Cardiac fibroblast (primary cell): ENCODE data around the gene POM121L12.

Source experiments
- DNase-seq, 2 donors: peaks; one replicate each; pipeline versions ENCODE4 v3.0.0 to v3.0.0-alpha.2; 2010; ENCODE audit warnings: low read depth in 2 of 2
- H3K4me3 ChIP-seq, 2 donors: replicated peaks in 1 of 2; 1 replicate in 1 of 2; 2 replicates in 1 of 2; pipeline ENCODE4 v1.5.1; 2011; ENCODE audit warnings: low read depth in 2 of 2, low read length in 2 of 2, mild to moderate bottlenecking in 2 of 2, moderate library complexity in 1 of 2
- CTCF ChIP-seq: IDR thresholded peaks from one replicate; pipeline ENCODE4 v1.5.1; 2011; ENCODE audit warnings: low read depth, mild to moderate bottlenecking, low read length, inconsistent platforms

Gene POM121L12

DNA sequence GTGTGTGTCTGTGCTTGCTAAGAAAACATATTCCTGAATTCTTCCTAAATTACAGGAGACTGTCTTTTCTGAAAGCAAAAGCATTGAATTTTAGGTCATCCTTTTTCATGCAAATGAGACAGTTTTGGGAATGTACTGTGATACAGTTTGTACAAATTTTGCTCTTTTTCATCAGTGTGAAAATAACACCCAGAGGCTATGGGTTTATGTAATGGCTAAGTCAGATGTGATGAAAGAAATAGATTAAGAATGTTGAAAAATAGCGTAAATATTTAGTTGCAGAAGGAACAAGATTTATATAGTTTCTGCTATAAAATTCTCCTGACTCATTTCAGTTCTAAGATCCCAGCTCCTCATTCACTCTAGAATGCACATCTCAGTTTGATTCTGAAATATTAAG lies 24.6 kb downstream of the POM121L12 start:
- TF ChIP-seq CTCF, result no peak
- DNase-seq, result no peak
- no peak overlapping the region for H3K4me3 ChIP-seq

- TF ChIP-seq CTCF, result no peak
- H3K4me3 ChIP-seq, result no peak overlapping the region
- no peak for DNase-seq
Observed at GRCh38 chr7:53062796-53063195, 27.4 kb downstream of the POM121L12 start.

DNA sequence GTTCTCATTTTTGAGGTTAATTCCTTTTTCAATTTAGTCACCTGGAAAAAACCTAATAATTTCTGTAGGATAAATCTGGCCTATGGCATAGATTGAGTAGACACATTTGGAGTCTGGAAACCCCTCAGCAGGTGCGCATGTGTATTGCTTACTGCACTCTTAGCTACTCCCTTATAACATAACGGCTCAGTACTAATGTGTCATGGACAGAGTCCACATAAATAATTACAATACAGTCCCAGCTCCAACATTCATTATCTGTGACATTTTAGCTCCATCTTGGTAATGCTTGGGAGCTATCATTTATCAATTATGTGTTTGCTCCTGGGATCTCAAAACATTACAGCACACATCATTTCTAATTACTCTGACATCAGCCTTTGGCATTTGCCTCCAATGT lies 33.2 kb downstream of the POM121L12 start:
- no peak overlapping the region for H3K4me3 ChIP-seq
- no peak for TF ChIP-seq CTCF
- no peak for DNase-seq

GRCh38 chr7:53070883-53071282 lies 35.5 kb downstream of the POM121L12 start:
- TF ChIP-seq CTCF, result no peak
- no peak overlapping the region for H3K4me3 ChIP-seq
- DNase-seq, result no peak
